Activated CD8-positive, alpha-beta memory T cell treated with anti-CD3 and anti-CD28 coated beads for 1 hour (primary cell): ENCODE measurements around the gene CARMIL1.

Source experiments
- DNase-seq, 2 donors: peaks; one replicate each; pipeline ENCODE4 v3.0.0-alpha.2; 2020; ENCODE audit warnings: low read depth in 1 of 2; ENCODE audit errors: extremely low read depth in 1 of 2

Gene CARMIL1

DNA sequence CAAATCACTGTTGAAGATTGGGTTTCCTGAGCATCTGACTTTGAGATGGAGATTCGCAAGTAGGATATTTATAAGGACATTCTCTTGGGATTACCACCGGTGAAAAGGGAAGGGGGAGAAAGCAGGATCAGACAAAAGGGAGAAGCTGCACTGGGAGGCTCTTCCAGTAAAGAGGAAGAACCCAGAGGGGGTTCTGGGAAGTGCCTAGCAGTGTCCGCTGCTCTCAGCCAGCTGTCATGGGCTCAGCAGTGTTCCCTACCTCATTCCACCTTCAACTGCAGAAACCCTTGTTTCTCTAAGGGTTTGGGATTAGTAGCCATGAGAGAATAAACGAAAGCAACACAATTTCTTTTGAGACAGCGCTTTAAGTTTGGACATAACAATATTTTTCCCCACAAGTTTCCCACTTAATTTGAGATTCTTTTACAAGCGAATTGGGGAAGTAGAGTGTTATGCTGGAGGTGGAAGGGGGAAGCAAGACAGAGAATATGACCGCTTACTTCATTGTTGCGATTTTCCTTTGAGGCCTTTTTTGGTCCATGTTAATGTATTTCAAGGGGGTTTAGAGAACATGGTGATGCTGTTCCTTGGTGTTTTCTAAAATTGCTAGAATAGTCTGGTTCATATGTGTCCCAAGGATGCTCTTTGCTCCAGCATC is 218.3 kb downstream of the CARMIL1 start:
- DNase-seq, result no peak

DNA sequence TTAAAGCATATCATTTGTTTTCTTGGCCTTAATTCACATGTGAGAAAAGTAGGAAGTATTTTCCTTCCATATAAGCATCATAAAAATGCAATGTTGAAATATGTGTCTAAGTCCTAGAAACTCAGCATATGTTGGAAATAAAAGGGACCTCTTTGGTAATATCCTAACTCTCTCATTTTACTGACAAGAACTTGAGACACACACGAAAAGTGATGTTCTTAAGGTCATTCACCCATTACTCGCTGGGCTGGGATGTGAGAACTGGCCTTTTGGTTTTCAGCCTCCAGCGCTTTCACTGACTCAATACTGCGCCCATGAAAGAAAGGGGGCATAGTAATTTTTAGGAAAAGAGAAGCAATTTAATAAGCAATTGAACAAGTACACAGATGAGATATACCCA is 219.3 kb downstream of the CARMIL1 start:
- no peak for DNase-seq

DNA sequence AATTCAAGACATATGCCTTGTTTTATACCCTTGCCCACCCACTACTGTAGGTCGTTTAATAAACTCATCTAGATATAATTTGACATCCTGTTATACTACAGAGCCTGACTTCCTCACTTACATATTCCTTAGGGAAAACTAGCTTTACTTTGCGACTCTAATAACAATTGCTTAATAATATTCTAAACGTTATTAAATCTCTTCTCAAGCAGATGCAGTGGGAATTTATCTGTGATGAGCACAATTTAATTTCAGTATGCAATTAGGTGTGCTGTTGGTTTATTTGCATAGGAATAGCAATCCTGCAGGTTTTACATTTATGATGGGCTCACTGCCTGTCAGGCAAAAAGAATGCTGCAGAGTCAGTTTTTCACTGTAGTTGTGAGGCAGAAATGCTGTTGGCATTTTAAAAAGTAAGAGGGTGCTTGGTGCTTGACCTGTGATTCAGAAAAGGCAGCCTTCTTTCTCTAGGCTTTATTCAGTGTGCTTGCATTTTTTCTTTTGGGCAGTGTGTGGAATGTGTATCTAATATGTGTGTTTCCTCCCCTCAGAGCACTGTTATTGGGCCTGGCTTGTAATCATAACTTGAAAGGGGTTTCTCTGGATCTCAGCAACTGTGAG is 220.6 kb downstream of the CARMIL1 start:
- DNase-seq, result no peak

- DNase-seq, result no peak
Observed at GRCh38 chr6:25503686-25504085, 224.5 kb downstream of the CARMIL1 start.

DNA sequence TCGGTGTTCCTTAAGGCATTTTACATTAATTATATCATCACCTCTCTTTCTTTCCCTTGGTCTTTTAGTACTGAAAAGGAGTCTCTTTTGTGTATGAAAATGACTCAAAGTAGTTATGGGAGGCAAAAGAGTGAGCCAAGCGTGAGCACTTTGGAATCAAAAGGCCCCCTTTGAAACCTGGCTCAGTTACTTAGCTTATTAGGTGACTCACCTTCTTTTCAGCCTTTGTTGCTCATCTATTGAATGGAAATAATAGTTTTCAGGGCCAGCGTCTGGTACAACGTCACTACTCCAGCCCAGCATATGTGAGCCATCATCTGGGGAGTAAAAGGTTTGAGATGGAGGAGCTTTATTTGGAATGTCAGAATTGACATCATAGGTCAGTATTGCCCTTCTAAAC is 225.5 kb downstream of the CARMIL1 start:
- DNase-seq, result no peak

GRCh38 chr6:25506020-25506419 is 226.8 kb downstream of the CARMIL1 start:
- no peak for DNase-seq

DNA sequence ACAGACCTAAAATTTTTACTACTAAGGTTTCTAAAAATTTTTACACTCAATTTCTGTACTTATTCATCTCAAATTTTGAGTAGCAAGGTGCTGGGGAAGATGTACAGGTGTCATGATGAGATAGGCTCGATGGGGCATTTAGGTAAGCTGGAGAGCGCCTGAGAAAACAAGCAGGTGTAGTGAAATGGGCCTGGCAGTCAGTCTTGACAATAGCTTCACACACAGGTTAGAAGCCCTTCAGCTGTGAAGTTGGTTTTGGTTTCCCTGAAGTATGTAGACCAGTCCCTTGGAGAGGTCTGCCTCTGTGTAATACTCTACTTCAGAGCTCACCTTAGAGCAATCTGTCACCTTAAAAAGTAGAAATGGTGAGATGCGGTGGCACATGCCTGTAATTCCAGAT is 228.9 kb downstream of the CARMIL1 start:
- no peak for DNase-seq

GRCh38 chr6:25511376-25511775 is 232.2 kb downstream of the CARMIL1 start:
- DNase-seq, result no peak

GRCh38 chr6:25512560-25512959 is 233.4 kb downstream of the CARMIL1 start:
- no peak for DNase-seq

DNA sequence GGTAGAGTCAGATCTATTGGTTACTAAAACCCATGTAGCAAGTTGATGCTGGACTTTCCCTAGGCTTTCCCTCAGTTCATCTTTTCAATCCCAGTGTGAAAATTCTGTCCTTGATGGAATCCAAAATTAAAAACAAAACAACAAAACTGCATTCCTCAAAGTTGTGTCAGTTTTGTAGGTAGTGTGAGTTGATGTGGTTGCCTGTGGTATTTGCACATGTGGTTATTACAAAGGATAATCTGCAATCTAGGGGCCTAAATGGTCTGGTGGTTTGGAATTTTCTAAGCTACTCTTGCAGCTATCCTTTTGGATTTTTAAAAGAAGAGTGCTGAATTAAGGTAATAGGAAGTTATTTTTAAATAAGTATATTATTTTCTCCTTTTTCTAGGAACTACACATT is 240.7 kb downstream of the CARMIL1 start:
- DNase-seq, result no peak

- no peak for DNase-seq
Observed at GRCh38 chr6:25524542-25524941, 245.4 kb downstream of the CARMIL1 start.

DNA sequence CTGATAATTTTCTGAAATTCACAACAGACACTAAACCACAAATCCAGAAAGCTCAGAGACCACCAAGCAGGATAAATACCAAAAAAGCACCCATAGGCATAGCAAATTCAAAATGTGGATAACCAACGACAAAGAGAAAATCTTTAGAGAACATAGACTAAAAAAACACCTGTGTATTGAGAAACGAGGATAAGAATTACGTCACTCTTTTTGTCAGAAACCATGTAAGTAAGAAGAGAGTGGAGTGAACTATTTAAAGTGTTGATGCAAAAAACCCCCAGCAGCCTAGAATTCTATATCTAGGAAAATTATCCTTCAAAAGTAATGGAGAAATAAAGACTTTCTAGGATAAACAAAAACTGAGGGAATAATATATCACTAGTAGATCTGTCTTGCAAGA is 245.9 kb downstream of the CARMIL1 start:
- no peak for DNase-seq

GRCh38 chr6:25534942-25535631 is 255.9 kb downstream of the CARMIL1 start:
- no peak for DNase-seq

DNA sequence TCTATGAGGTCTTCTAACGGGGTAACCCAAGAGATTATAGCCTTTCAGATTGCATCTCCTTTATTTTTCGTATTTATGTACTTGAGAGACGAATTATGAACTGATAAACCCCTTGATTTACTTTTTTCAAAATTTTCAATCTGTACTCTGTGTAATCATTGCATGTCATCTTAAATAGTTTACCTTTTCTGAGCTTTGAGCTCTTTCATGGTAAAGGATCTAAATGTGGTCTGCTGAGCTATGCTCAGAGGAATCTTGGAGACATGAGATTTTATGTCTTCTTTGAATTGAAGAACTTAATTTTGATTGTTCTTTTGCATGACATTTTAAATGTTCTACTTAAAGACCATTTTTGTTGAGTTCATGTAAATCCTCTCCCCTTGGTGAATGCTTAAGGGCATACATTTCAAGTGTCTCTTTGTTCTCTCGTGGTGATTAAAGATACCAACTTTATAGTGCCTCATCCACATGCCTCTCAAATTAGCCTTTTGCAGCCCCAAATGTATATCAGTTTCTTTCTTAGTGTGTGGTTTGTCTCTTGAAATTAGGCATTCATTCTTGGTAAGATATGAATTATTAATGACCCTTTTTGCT is 256.6 kb downstream of the CARMIL1 start:
- DNase-seq, result no peak

- DNase-seq, result no peak
Observed at GRCh38 chr6:25536781-25537180, 257.6 kb downstream of the CARMIL1 start.

DNA sequence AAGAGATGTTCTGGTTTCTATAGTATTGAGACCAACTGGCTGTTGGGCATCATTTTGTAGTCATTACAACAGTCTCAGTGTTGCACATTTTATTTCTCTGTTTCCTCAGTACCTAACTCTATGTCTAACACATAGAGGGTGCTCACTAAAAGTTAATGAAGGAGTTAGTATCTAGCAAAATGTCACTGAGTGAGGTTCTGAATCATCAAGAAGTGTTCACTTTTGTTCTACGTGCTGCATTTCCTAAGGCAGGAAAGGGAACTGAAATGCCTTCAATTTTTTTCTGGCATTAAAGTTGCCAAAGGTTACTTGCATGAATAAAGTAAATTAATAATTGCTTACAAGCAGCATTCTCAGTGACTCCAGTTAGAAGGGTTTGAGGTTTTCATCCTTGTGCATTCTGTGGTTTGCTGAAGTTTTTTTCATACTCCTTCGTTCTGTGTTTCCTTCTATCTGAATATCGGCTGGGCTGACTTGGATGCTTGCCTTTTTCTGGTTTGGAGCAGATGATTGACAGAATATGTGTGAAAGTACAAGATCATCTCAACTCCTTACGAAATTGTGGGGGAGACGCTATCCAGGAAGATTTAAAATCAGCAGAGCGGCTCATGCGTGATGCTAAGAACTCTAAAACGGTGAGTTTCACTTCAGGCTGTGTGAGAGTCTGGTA is 258.3 kb downstream of the CARMIL1 start:
- no peak for DNase-seq

GRCh38 chr6:25541228-25541627 is 262.1 kb downstream of the CARMIL1 start:
- DNase-seq, result no peak

GRCh38 chr6:25542984-25543910 is 264.1 kb downstream of the CARMIL1 start:
- DNase-seq, result no peak

- no peak for DNase-seq
Observed at GRCh38 chr6:25544833-25545232, 265.7 kb downstream of the CARMIL1 start.

DNA sequence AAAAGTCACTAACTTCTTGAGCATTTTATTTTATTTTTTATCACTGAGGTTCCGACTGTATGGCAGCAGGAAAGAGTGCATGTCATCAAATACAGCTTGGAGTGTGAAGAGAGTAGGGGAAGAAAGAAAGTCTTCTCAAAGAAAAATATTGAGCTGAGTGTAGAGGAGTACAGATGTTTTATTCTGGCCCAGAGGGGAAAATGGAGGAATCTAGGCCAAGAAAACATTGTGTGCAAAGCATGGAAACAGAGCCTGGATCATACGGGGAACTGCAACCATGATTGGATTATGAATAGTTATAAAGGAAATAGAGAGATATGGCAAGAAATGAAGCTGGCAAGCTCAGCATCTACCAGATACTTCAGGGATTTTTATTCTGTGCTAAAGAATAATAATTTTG is 268.6 kb downstream of the CARMIL1 start:
- no peak for DNase-seq
